Smooth muscle cell (in vitro differentiated cells): Measurements from ENCODE around the gene NPB. TPM values are rescaled to one million over a fixed set of nuclear protein-coding genes. Genes with fewer than 3 reads are reported as not detected.

Source experiments
- DNase-seq: peaks from one replicate; lab custom pipeline; 2025; ENCODE audit not compliant: unreplicated experiment; lab: John Stamatoyannopoulos, UW
- H2AFZ ChIP-seq: fragments of 200-600 bp; sonication (generic); 2 replicates; pipeline ENCODE4 v1.6.0; 2016; ENCODE audit warnings: antibody characterized with exemption, low read depth, mild to moderate bottlenecking
- H3F3A ChIP-seq: fragments of 200-600 bp; sonication (generic); 2 replicates; pipeline ENCODE4 v1.6.0; 2017; ENCODE audit warnings: antibody characterized with exemption, low read depth
- H3K27ac ChIP-seq: fragments of 200-600 bp; sonication (generic); 2 replicates; pipeline ENCODE4 v1.5.1; 2016; ENCODE audit warnings: low read depth, mild to moderate bottlenecking
- H3K27me3 ChIP-seq: fragments of 200-600 bp; sonication (generic); 2 replicates; pipeline ENCODE4 v1.6.1; 2016; ENCODE audit warnings: low read depth, mild to moderate bottlenecking
- H3K36me3 ChIP-seq: fragments of 200-600 bp; sonication (generic); 2 replicates; pipeline ENCODE4 v1.5.1; 2016; ENCODE audit warnings: low read depth
- H3K4me1 ChIP-seq: fragments of 200-600 bp; sonication (generic); 2 replicates; pipeline ENCODE4 v1.5.1; 2016; ENCODE audit warnings: low read depth
- H3K4me2 ChIP-seq: fragments of 200-600 bp; sonication (generic); 2 replicates; pipeline ENCODE4 v1.6.0; 2016; ENCODE audit warnings: mild to moderate bottlenecking
- H3K4me3 ChIP-seq: fragments of 200-600 bp; sonication (generic); 2 replicates; pipeline ENCODE4 v1.5.1; 2016; ENCODE audit warnings: mild to moderate bottlenecking
- H3K79me2 ChIP-seq: fragments of 200-600 bp; sonication (generic); 2 replicates; pipeline ENCODE4 v1.6.0; 2016; ENCODE audit warnings: low read depth, mild to moderate bottlenecking
- H3K9ac ChIP-seq: fragments of 200-600 bp; sonication (generic); 2 replicates; pipeline ENCODE4 v1.6.0; 2016; ENCODE audit warnings: low read depth
- H3K9me3 ChIP-seq: fragments of 200-600 bp; sonication (generic); replicated peaks from 2 replicates; pipeline ENCODE4 v1.5.1; 2016; ENCODE audit warnings: low read depth
- H4K20me1 ChIP-seq: fragments of 200-600 bp; sonication (generic); 2 replicates; pipeline ENCODE4 v1.6.0; 2016; ENCODE audit warnings: low read depth
- WGBS: methylation state at CpG from one replicate; pipeline ENCODE4 v1.1.7; 2016; ENCODE audit warnings: low lambda C conversion rate; 5-methylcytosine and 5-hydroxymethylcytosine counted together
- polyA plus RNA-seq: library from polyadenylated mRNA; unstranded; fragments of >200 nt; fragmentation: Nextera tagmentation; extraction: Ambion mirVana; gene quantifications from 2 replicates; pipeline ENCODE4 v1.2.1, GENCODE V29; 2016
- total RNA-seq: library from RNA; depleted of rRNA; stranded (reverse); fragments of >200 nt; gene quantifications from 2 replicates; pipeline ENCODE4 v1.2.3, GENCODE V29; 2014
- TF ChIP-seq, protein P1 (sequence below): fragments of 200-600 bp; sonication (generic); IDR thresholded peaks from 2 replicates; pipeline ENCODE4 v1.5.1; 2017; ENCODE audit warnings: borderline replicate concordance, mild to moderate bottlenecking, antibody characterized with exemption; ENCODE audit not compliant: insufficient read depth, poor library complexity, severe bottlenecking

Gene NPB
- total and polyA plus RNA-seq, 2 experiments from 2014 or later: 7.9 to 14.4 TPM

- peaks cover 28% of the 10 kb centered on the region for H4K20me1 ChIP-seq
- H3K4me3 ChIP-seq: no peak overlapping the region
- no peak for DNase-seq
- no peaks in the 10 kb centered on the region for H3K36me3 ChIP-seq
- peaks cover 11% of the 10 kb centered on the region for H3K79me2 ChIP-seq
- H3K4me1 ChIP-seq: peaks cover 3% of the 10 kb centered on the region
- H2AFZ ChIP-seq: no peak overlapping the region
- H3F3A ChIP-seq: peaks cover 24% of the 10 kb centered on the region
- 72% methylated on average over 19 of the region's 19 CpGs for WGBS
- TF ChIP-seq, protein P1, sequence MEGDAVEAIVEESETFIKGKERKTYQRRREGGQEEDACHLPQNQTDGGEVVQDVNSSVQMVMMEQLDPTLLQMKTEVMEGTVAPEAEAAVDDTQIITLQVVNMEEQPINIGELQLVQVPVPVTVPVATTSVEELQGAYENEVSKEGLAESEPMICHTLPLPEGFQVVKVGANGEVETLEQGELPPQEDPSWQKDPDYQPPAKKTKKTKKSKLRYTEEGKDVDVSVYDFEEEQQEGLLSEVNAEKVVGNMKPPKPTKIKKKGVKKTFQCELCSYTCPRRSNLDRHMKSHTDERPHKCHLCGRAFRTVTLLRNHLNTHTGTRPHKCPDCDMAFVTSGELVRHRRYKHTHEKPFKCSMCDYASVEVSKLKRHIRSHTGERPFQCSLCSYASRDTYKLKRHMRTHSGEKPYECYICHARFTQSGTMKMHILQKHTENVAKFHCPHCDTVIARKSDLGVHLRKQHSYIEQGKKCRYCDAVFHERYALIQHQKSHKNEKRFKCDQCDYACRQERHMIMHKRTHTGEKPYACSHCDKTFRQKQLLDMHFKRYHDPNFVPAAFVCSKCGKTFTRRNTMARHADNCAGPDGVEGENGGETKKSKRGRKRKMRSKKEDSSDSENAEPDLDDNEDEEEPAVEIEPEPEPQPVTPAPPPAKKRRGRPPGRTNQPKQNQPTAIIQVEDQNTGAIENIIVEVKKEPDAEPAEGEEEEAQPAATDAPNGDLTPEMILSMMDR: no peak
- H3K27ac ChIP-seq: peak overlapping the region; percentile 88
- no peak overlapping the region for H3K9ac ChIP-seq
- H3K9me3 ChIP-seq: no peaks in the 10 kb centered on the region
- H3K4me2 ChIP-seq: no peak overlapping the region
- H3K27me3 ChIP-seq: no peaks in the 10 kb centered on the region
Observed at GRCh38 chr17:81898029-81898866, 3.8 kb upstream of the NPB start.

DNA sequence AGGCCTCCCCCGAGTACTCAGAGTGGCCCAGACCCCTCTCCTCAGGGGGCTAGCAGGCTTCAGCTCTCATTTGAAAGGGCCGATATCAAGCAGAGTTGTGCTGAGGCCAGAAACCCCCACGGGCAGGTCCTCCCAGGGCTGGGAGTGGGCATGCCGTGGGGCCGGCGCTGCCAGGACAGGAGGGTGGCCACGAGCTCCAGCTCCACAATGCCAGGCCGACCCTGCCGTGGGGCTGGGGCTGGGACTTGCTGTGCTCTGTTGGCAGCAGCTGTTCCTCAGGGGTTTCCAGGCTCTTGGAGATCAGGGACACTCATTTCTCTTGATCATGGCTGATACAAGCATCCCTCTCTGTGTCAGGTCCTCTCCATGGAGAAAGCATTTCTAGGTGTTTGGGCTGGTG, 3.2 kb upstream of the NPB start:
- Histone ChIP-seq H3K9ac (no peak overlapping the region), H3F3A (peaks cover 24% of the 10 kb centered on the region), H3K9me3 (no peaks in the 10 kb centered on the region), H3K4me1 (peaks cover 3% of the 10 kb centered on the region), H3K4me2 (no peak overlapping the region), H3K79me2 (peaks cover 5% of the 10 kb centered on the region), H3K27ac (peak overlapping the region; percentile 88), H4K20me1 (peaks cover 28% of the 10 kb centered on the region), H2AFZ (no peak overlapping the region), H3K36me3 (no peaks in the 10 kb centered on the region), H3K27me3 (no peaks in the 10 kb centered on the region), H3K4me3 (no peak overlapping the region)
- TF ChIP-seq, protein P1: no peak
- DNase-seq: no peak
- WGBS: 94% methylated on average over 9 of the region's 9 CpGs

- 97% methylated on average over 22 of the region's 22 CpGs for WGBS
- Histone ChIP-seq H4K20me1 (peaks cover 28% of the 10 kb centered on the region), H3F3A (peaks cover 24% of the 10 kb centered on the region), H2AFZ (no peak overlapping the region), H3K27me3 (no peaks in the 10 kb centered on the region), H3K79me2 (no peaks in the 10 kb centered on the region), H3K4me3 (no peak overlapping the region), H3K9me3 (no peaks in the 10 kb centered on the region), H3K36me3 (no peaks in the 10 kb centered on the region), H3K9ac (no peak overlapping the region), H3K27ac (peak overlapping the region; percentile 88), H3K4me1 (peaks cover 3% of the 10 kb centered on the region), H3K4me2 (no peak overlapping the region)
- TF ChIP-seq, protein P1: no peak
- no peak for DNase-seq
Observed at GRCh38 chr17:81899514-81900166, 2.4 kb upstream of the NPB start.
